Ammon's horn (tissue), 1 donor: ENCODE results near the gene TJP1.
"Not testable (repeated sequence)": the region's sequence is repeated elsewhere in the genome, so short reads cannot be mapped to it uniquely, and the experiment has no call there.

Source experiments
- DNase-seq: peaks from one replicate; pipeline ENCODE4 v3.0.0-alpha.2; 2016; ENCODE audit warnings: low spot score

Gene TJP1

DNA sequence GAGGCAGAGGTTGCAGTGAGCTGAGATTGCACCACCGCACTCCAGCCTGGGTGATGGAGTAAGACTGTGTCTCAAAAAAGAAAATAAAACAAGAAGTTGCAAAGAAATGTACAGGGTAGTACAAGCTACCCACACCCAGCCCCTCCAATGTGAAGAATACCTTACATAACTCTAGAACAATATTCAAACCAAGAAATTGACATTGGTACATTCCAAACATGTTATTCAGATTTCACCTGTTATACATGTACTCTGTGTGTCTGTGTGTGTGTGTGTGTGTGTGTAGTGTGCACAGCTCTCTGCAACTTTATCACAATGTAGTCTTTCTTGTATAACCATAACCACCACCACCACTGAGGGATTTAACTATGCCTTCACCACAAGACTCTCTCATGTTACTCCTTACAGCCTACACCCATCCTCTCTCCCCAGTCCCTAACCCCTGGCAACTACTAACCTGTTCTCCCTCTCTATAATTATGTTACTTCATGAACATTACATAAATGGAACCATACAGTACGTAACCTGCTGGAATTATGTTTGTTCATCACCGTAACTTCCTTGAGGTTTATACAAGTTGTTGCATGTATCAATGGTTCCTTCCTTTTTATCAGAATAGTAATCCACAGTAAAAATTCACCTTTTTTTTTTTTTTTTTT, 16.2 kb upstream of the TJP1 start:
- no peak for DNase-seq

DNA sequence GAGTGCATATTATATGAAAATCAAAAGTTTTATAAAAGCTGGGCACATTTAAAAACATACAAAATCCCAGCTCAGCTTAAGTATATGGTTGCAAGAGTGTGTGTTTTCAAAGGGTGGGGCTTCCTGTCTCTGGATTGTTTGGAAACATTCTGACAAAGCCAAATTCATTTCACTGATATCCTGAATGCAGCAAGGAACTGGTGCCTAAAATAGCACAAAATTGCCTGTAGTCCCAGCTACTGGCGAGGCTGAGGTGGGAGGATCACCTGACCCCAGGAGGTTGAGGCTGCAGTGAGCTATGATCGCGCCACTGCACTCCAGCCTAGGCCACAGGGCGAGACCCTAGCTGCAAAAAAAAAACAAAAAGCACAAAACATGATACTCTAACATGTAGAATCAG, 13.0 kb upstream of the TJP1 start:
- no peak for DNase-seq

DNA sequence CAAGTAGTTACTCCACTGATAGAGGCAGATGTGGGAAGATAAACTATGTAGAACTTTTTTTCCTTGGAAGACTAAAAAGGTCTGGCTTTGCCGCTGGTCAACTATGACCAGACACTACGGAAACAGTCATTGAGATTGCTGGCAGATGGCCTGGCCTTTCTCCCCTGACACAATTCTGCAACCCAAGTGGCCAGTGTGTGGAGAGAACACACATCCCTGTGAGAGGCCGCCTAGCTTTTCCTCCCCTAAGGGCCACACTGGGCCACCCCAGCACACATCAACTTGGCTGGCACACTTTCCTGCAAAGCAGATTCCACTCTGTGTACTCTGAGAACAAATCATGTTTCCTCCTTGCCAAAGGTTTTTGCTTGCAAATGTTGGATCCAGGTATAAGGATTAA, 10.4 kb upstream of the TJP1 start:
- DNase-seq: no peak

DNA sequence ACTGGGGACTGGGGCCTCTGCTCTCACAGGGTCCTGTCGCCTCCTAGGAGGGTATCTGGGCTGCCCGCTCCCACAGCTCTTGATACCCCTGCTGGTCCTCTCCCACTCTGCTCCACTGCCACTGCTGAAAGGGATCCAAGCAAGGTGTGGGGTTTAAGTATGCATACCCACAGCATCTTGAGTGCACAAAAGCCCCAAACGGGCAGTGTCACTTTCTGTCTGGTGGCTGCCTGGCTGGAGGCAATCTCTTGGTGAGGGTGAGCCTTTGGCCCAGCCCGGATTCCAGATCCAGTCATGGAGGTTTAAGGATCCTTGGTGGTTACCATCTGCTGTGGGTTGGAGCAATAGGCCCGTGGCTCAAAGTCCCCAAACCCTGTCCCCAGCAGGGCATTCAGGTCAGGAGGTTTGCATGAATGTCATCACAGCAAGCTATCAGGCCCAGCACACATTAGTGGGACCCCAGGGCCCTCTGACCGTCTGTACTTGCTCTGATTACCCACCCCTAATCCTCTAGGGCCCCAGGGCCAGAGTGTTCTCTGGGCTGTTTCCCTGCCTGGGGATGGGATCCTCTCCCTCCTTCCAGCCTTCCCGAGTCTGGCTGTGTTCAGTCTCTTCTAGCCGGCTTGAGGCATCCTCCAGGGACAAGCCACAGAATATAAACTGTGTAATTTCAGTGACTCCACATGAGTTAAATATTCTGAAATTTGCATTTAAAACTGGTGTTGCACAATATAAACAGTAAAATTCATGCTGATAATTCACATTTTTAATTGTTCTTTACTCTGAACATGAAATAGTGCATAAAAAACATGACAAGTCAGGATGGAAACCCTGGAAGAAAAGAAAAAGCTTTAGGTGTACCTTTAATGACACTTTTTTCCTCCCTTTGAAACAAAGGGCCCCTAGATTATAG, 4.9 kb upstream of the TJP1 start:
- no peak for DNase-seq

DNA sequence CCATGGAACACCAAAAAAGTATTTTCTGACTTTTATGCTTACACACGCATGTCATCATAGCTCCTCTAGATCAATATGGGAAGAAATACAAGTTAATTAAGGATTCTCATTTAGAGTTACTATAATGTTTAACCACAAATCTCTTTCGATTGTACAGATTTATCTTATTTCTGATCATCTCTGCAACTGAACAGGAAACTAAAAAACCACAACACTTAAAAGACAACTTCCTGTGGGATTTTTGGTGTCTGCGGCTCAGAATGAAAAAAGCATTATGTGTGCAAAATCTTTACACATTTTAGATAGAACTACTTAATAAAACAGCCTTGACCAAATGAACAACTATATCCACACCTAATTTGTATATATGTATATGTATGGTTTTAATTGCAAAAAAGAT, 3.0 kb upstream of the TJP1 start:
- DNase-seq: no peak

DNA sequence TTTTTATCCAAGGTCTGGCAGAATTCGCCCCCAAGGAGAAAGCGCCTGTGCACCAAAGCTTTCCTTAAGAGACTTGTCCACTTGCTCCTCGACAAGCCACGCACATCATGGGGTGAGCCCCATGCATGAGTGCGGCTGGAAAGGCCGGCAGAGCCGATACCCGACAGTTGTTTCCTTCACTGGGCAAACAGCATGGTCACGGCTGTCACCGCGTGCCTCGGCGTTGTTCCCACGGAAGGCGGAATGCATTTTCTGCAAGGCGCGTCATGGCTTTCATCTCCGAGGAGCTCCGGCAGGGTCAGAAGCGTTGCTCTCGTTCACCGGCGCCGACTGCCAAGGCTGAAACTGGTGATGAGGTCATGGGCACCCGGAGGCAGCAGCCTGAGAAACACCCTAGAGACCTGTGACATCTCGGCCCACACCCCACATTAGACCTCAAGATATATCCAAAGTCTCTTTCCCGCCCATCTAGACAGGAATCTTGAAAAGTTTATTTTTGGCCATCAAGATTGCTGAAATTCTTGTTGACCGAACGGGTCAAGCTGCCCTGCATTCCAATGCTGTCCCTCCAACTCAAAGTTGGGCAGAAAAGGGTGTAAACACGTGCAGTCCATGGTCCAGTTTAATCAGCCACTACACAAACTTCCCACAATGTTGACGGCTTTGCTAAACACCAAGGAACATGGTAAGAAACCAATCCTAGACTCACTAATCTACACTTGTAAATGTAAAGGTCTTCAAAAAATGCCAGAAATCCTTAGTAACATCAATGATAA, 604 bp upstream of the TJP1 start:
- DNase-seq: peak; percentile 73

DNA sequence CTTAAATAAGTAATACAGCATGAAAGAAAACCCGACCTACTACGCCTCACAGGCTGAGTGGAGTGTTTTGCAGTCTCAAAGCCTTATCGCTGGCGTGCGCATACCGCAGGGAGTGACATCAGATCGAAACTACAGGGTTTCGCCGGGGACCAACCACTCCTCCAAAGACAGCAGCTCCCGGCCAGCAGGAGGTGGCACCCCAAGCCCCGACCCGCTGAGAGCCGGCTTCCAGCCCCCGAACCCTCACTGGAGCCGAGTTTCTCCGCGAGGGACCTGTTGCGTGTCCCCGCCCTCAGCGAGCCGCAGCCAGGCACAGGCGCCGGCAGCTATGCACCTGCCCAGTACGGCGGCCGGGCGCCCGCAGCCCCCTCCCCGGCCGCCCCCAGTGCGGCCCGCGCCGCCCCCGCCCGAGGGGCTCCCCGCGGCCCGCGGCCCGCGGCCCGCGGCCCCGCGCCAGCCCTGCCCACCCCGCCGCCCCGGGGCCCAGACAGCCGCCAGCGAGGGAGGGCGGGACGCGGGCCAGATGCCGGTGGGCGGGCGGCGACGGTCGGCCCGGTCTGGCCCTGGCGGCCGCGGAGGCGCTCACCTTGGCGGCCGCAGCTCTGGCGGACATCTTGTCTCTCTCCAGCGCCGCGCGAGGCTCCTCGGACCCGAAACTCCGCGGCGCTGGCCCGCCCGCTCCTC, 710 bp downstream of the TJP1 start:
- peak; percentile 76 for DNase-seq

DNA sequence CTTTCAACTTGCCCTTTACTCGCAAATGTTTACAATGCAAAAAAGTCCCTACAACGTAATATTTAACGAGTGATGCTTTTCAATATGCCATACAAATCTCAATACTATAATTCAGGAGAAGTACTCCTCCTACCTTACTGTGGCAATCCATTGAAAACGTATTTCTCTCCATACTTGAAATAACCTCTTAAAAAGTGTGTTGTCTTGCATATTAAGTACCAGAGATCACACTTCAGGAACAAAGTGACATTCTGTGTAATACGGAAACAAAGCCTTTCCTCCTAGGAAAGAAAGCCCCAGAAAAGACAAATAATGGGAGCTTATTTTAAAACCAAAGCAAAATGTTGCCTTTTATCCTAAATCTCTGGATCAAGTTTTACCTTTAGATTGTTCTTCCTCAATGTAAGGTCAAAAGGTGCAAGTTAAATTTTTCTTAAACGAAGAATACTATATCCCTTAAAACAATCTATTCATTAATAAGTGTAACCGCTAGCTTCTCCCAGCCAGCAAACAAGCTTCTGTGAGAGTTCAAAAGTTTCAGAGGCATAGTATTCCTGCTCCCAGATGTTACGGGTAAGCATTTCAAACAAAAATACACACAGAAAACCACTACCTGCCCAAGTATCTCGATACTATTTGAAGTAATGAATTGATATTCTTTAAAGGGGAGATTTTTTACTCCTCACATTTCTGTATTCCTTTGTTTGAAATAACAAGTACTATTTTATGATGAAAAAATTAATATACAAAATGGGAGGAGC, 1.7 kb downstream of the TJP1 start:
- DNase-seq: no peak

DNA sequence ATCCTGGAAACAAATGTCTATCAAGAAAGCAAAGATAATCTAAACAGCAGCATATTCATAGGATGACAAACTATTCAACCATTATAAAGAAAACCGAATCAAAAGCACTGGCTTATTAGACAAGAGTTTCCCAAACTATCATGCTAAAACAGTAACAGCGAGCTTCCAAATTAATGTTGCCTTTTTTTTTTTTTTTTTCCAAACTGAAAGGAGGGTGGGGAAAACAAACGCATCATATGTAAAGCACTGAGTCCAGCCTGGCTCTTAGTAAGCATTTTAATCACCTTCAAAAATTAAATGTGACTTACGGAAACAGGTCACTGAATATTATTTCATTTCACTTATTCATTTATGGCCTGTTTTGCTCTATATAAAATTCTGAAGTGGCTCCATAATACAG, 2.3 kb downstream of the TJP1 start:
- DNase-seq: no peak

DNA sequence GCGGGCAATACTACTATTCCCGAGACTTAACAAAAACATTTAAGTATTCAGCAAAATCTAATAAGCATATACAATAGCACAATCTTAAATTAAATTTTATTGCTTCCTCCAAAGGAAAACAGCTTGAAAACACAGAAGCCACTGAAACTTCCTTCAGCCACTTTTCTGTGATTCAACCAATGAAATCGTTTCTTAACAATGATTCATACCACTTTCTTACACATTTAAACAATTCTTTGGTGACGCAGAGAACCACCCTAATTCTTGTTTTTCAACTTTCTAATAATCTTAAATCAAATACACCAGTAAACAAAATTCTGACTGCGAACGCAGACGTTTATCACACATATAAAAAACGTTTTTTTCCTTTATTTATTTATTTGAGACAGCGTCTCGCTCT, 4.1 kb downstream of the TJP1 start:
- no peak for DNase-seq

DNA sequence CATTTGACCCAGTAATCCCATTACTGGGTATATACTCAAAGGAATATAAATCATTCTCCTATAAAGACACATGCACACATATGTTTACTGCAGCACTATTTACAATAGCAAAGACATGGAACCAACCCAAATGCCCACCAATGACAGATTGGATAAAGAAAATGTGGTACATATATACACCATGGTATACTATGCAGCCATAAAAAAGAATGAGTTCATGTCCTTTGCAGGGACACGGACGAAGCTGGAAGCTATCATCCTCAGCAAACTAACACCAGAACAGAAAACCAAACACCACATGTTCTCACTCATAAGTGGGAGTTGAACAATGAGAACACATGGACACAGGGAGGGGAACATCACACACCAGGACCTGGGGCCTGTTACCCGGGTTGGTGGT, 4.8 kb downstream of the TJP1 start:
- DNase-seq: not testable (repeated sequence)

DNA sequence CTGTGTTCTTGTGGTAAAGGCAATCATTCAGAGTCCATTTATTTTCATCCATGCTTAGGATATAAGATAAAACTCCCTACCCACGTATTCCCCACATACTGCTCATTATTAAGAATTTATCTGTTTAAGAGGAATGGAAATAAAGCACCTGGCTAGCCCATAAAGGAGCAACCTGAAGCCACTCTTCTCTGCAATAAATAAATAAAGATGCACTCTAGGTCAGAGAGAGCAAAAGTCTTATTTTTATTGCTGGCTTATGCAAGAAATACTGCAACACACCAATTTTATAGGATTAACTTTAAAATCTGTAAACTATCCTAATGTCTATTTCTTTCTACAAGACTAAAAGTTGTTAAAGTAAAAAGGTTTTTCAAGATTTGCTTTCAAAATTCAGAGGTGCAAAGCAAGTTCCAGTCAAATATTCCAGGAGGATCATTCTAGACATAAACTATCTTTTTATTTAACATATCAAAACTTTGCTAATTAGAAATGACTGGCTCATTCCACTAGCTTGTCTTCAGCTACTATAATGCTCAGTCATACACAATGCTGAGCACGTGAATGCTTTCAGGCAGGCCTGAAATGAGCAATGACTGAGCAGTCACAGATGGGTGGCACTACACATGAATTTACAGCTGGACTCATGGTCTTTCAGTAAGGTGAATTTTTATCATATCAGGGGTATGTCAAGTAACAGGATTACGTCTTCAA, 7.1 kb downstream of the TJP1 start:
- no peak for DNase-seq

DNA sequence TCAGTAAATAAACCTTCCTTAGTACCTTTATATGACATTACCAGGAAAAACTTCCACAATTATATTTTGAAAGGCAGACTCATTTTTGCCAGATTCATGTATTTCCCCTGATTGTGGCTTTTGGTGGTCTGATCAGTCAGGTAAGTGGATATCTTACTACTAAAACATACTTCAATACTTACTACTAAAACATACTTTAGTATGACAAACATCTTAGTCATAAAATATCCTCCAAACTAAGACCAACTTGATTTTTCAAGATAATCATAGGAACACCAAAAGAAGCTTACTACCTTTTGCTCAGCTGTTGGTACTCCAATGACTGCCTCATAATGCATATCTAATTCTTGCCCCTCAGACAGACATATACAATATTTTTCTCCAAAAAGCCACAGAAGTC, 9.3 kb downstream of the TJP1 start:
- DNase-seq: no peak

DNA sequence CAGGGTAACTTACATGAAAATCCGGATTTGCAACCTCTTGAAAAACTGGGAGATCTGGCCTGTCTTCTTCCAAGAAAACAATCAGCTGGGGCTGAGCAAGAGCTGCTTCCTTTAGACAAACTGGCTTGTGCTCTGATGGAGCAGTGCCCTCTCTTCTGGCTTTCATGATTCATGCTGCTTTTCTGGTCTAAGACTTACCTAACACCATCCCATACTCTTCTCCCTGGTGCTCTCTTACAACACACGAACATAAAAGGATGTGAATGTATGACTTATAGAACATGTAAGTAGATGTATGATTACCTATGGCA, 9.9 kb downstream of the TJP1 start:
- no peak for DNase-seq

DNA sequence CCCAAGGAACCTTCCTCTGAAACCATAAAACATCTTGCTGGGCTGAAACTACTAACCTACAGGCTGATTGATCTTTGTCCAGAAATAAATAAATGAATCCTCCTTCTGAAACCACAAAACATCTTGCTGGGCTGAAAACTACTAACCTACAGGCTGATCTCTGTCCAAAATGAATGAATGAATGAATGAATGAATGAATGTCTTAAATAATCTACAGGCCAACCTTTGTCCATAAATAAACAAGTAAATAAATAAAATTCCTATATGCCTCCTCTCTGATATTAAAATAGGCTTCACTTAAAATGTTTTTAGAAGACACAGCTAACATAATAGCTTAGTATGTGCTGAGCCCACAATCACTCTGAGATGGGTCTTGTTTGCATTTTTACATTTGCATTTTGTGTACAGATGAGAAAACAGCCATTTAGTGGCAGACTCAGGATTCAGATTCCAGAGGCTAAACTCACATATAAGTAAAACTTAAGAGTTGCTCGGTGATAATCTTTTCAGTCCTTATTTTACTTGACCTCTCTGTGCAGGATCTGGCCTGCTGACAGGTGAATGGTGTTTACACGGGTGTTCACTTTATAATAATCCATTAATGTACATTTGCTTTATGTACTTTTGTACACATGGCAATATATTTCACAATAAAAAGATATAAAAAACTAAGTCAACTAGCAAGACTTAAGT, 10.4 kb downstream of the TJP1 start:
- DNase-seq: no peak

DNA sequence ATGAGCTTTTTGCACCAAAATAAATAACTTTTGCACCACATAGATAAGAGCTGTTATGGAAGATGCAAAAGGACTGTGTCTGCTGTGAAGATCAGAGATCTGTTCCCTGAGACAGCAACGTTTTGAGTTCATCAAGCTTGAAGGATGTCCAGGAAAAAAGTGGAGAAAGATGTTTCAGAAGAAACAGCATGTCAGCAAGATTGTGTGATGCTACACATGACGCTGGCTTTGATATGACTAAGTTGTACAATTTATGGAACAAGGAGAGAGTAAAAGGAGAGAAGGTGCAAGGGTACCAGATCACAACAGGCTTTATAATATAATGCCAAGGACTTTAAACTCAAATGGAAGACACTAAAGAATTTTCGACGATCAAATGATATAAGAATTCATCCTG, 16.6 kb downstream of the TJP1 start:
- DNase-seq: no peak

DNA sequence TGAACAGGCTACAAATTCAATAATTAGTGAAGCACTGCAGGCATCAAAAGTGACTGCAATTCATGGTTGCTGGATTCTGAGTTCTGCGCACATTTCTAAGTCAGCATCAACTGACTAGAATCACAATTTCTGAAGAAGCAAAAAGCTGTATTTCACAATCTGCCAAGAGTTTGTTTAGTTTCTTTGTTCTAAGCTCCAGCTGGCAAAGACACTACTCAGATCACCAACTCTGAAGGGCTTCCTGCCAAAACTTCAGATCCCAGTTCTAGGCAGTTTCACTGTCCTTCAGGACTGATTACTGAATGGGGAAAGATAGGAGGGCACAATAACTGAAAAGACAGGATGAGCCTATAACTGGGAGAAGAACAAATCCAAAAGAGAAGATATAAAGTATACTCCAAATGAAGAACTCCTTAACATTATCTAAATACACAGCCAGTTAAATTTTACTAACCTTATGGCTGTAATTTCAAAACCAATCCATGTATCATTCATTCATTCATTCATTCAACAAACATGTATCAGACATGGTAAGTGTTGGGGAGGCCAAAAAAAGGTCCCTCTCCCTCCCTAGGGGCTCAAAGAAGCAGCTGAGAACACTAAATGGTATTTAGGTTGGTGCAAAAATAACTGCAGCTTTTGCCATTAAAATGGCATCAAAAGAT, 17.1 kb downstream of the TJP1 start:
- peak; percentile 86 for DNase-seq

DNA sequence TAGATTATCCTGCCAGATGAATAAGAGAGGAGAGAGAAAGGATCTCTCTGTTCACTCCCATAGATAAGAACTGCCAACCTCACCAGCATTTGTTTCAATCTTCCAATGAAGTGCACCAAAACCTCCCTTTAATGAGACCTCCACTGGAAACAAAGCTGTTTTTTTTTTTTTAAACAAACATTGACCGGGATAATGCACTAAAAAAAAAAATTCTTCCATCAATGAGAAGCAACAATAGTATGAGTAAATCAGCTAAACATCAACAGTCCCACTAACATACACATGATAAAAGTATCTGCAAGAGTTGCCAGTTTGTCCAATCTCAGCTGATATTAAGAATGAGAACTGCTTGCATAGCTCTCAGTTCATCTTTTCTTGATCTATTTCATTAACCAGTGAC, 19.9 kb downstream of the TJP1 start:
- DNase-seq: no peak

DNA sequence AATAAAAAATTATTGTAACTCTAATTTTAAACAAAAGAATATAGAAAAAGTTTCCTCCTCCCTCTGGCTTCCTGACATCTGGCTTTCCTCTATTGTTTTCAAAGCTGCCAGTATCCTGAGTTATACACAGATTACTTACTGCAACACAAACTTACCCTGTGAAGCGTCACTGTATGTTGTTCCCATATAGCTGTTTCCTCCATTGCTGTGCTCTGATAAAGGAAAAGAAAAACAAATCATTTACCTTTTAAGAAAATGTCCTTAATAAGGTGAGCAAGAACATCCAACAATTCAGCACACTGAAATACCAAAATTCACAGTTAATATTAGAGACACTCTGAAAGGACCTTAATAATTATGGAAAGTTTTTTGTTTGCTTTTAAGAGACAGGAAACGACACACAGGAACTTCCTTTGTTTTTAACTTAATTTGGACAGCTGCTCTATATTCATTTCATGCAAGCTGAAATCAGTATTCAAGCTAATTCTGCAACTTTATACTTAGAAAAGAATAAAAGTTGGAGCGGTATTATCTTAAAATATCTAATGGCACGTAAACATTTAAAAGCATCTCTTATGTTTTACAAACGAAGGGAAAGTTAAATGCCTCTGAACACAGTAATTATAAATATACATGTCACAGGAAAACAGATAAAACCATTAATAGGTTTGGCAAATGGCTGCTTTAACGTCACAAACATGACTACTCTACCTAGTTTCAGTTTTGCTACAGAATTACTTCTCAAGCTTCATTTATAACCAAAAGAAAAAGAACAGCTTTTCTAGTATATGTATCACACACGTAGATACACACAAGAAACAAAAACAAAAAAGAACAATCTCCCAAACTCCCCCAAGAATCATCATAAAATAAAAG, 21.5 kb downstream of the TJP1 start:
- no peak for DNase-seq
